ENCODE data around the gene ZNF597.

The ZNF597 gene, protein sequence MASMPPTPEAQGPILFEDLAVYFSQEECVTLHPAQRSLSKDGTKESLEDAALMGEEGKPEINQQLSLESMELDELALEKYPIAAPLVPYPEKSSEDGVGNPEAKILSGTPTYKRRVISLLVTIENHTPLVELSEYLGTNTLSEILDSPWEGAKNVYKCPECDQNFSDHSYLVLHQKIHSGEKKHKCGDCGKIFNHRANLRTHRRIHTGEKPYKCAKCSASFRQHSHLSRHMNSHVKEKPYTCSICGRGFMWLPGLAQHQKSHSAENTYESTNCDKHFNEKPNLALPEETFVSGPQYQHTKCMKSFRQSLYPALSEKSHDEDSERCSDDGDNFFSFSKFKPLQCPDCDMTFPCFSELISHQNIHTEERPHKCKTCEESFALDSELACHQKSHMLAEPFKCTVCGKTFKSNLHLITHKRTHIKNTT

GRCh38 chr16:3443108-3444031 is at the start of gene ZNF597, which contains the start of gene NAA60:
ZNF597 (minus strand) TSS chr16:3443504; CDS start chr16:3443153, 351 bp downstream.
NAA60 (plus strand) TSS chr16:3443680; CDS start chr16:3476228, 32,548 bp downstream.
- peaks cover 18% of the 10 kb centered on the region for H3K36me3 ChIP-seq (ENCODE audit: control insufficient read depth, insufficient read depth, low read length)
- H3K9me3 ChIP-seq (ENCODE audit: control insufficient read depth, insufficient read depth, low read depth, low read length), result 0 out of 2 replicates have a peak, but pooled peaks cover 4% of the 10 kb centered on the region
- H3K27ac ChIP-seq (ENCODE audit: low read depth, low read length), result peak within 1 kb of the TSS; percentile 32; the same call in 1 of the 2 replicates
- no peaks in the 10 kb centered on the region for H3K4me1 ChIP-seq (ENCODE audit: control insufficient read depth, insufficient read depth, low read length)
- peak within 1 kb of the TSS; percentile 80 for H3K4me3 ChIP-seq (ENCODE audit: low read depth, low read length)
- H3K9ac ChIP-seq (ENCODE audit: low read length), result peak within 1 kb of the TSS; percentile 83
- no peaks in the 10 kb centered on the region for H3K27me3 ChIP-seq (ENCODE audit: control insufficient read depth, insufficient read depth, low read length)

- Histone ChIP-seq H3K4me3 (ENCODE audit: low read depth, low read length) (no peak overlapping the region), H3K27ac (ENCODE audit: low read depth, low read length) (no peak overlapping the region), H3K27me3 (ENCODE audit: control insufficient read depth, insufficient read depth, low read length) (no peaks in the 10 kb centered on the region), H3K9me3 (ENCODE audit: control insufficient read depth, insufficient read depth, low read depth, low read length) (no peaks in the 10 kb centered on the region), H3K36me3 (ENCODE audit: control insufficient read depth, insufficient read depth, low read length) (peaks cover 3% of the 10 kb centered on the region; the same call in 1 of the 2 replicates), H3K4me1 (ENCODE audit: control insufficient read depth, insufficient read depth, low read length) (no peaks in the 10 kb centered on the region; the same call in 1 of the 2 replicates), H3K9ac (ENCODE audit: low read length) (no peak overlapping the region)
Observed at GRCh38 chr16:3492356-3492755, 49.1 kb upstream of the ZNF597 start.

GRCh38 chr16:3490911-3491629 is 47.8 kb upstream of the ZNF597 start:
- Histone ChIP-seq H3K27ac (ENCODE audit: low read depth, low read length) (no peak overlapping the region), H3K9me3 (ENCODE audit: control insufficient read depth, insufficient read depth, low read depth, low read length) (no peaks in the 10 kb centered on the region), H3K4me1 (ENCODE audit: control insufficient read depth, insufficient read depth, low read length) (no peaks in the 10 kb centered on the region; the same call in 1 of the 2 replicates), H3K27me3 (ENCODE audit: control insufficient read depth, insufficient read depth, low read length) (no peaks in the 10 kb centered on the region), H3K4me3 (ENCODE audit: low read depth, low read length) (no peak overlapping the region), H3K9ac (ENCODE audit: low read length) (no peak overlapping the region), H3K36me3 (ENCODE audit: control insufficient read depth, insufficient read depth, low read length) (peaks cover 10% of the 10 kb centered on the region)

DNA sequence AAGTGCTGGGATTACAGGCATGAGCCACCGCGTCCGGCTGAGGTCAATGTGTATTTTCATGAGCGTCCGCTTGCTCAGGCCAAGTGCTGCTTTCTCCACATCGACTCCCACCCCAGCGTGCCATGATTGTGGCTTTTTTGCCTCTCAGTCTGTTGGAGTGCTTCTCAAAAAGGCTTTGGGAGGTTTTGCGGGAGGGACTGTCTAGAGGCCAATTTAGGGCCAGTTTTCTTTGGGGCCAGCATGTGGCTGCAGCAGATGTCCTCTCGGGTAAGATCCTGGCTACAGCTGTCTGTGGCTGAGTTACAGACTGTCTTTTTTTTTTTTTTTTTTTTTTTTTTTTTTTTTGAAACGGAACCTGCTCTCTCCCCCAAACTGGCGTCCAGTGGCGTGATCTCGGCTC is 45.5 kb upstream of the ZNF597 start:
- no peak overlapping the region for H3K4me3 ChIP-seq (ENCODE audit: low read depth, low read length)
- no peak overlapping the region for H3K9ac ChIP-seq (ENCODE audit: low read length)
- H3K36me3 ChIP-seq (ENCODE audit: control insufficient read depth, insufficient read depth, low read length), result peaks cover 33% of the 10 kb centered on the region
- H3K27ac ChIP-seq (ENCODE audit: low read depth, low read length), result no peak overlapping the region
- no peaks in the 10 kb centered on the region for H3K9me3 ChIP-seq (ENCODE audit: control insufficient read depth, insufficient read depth, low read depth, low read length)
- H3K4me1 ChIP-seq (ENCODE audit: control insufficient read depth, insufficient read depth, low read length), result no peaks in the 10 kb centered on the region; the same call in 1 of the 2 replicates
- no peaks in the 10 kb centered on the region for H3K27me3 ChIP-seq (ENCODE audit: control insufficient read depth, insufficient read depth, low read length)

- H3K27ac ChIP-seq (ENCODE audit: low read depth, low read length), result no peak overlapping the region
- H3K4me1 ChIP-seq (ENCODE audit: control insufficient read depth, insufficient read depth, low read length), result no peaks in the 10 kb centered on the region; the same call in 1 of the 2 replicates
- no peak overlapping the region for H3K4me3 ChIP-seq (ENCODE audit: low read depth, low read length)
- H3K36me3 ChIP-seq (ENCODE audit: control insufficient read depth, insufficient read depth, low read length), result peaks cover 43% of the 10 kb centered on the region
- no peaks in the 10 kb centered on the region for H3K9me3 ChIP-seq (ENCODE audit: control insufficient read depth, insufficient read depth, low read depth, low read length)
- H3K27me3 ChIP-seq (ENCODE audit: control insufficient read depth, insufficient read depth, low read length), result no peaks in the 10 kb centered on the region
- H3K9ac ChIP-seq (ENCODE audit: low read length), result no peak overlapping the region
Observed at GRCh38 chr16:3487521-3488410, 44.5 kb upstream of the ZNF597 start.

GRCh38 chr16:3486506-3487215 is 43.4 kb upstream of the ZNF597 start:
- H3K36me3 ChIP-seq (ENCODE audit: control insufficient read depth, insufficient read depth, low read length), result peaks cover 53% of the 10 kb centered on the region
- H3K27ac ChIP-seq (ENCODE audit: low read depth, low read length), result no peak overlapping the region
- H3K4me1 ChIP-seq (ENCODE audit: control insufficient read depth, insufficient read depth, low read length), result peaks cover 1% of the 10 kb centered on the region; the same call in 1 of the 2 replicates
- H3K4me3 ChIP-seq (ENCODE audit: low read depth, low read length), result no peak overlapping the region
- H3K9ac ChIP-seq (ENCODE audit: low read length), result no peak overlapping the region
- H3K27me3 ChIP-seq (ENCODE audit: control insufficient read depth, insufficient read depth, low read length), result no peaks in the 10 kb centered on the region
- H3K9me3 ChIP-seq (ENCODE audit: control insufficient read depth, insufficient read depth, low read depth, low read length), result no peaks in the 10 kb centered on the region

DNA sequence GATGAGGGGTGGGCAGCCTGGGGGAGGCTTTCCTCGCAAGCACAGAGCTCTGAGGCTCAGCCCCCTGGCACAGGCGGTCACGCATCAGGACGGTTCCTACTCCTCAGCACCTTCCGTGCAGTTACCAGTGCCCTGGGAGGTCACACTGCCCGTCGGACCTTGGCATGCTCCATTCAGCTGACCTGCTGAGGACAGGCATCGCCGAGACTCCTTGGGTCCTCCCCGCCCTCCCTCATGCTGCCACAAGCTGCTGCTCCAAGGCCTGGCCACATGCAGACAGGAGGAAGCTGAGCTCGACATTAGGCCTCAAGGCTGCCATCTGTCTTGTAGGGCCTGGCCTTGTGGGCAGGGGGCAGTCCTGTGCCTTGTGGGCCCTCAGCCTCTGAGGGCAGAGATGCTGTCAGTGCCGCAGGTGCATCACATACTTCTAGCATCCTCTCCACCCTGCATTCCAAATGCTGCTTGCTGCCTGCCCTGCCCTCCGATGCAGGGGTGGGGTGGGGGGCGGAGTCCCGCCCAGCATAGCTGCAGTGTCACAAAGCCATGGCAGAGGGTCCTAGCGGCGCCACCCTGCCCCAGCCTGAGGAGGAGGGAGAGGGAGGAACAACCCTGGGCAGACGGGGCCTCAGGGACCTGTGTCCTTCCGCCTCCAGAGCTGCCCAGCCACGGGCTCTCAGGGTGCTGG is 42.7 kb upstream of the ZNF597 start:
- peaks cover 8% of the 10 kb centered on the region for H3K4me1 ChIP-seq (ENCODE audit: control insufficient read depth, insufficient read depth, low read length)

GRCh38 chr16:3485097-3485745 is 41.9 kb upstream of the ZNF597 start:
- Histone ChIP-seq H3K36me3 (ENCODE audit: control insufficient read depth, insufficient read depth, low read length) (peaks cover 57% of the 10 kb centered on the region), H3K4me3 (ENCODE audit: low read depth, low read length) (no peak overlapping the region), H3K9me3 (ENCODE audit: control insufficient read depth, insufficient read depth, low read depth, low read length) (no peaks in the 10 kb centered on the region), H3K27me3 (ENCODE audit: control insufficient read depth, insufficient read depth, low read length) (no peaks in the 10 kb centered on the region), H3K4me1 (ENCODE audit: control insufficient read depth, insufficient read depth, low read length) (peaks cover 14% of the 10 kb centered on the region), H3K27ac (ENCODE audit: low read depth, low read length) (no peak overlapping the region), H3K9ac (ENCODE audit: low read length) (no peak overlapping the region)

More for the DNA sequence above, 42.7 kb upstream of the ZNF597 start:
- H3K9me3 ChIP-seq (ENCODE audit: control insufficient read depth, insufficient read depth, low read depth, low read length), result no peaks in the 10 kb centered on the region
- H3K27ac ChIP-seq (ENCODE audit: low read depth, low read length), result no peak overlapping the region
- H3K4me3 ChIP-seq (ENCODE audit: low read depth, low read length), result no peak overlapping the region
- H3K36me3 ChIP-seq (ENCODE audit: control insufficient read depth, insufficient read depth, low read length), result peaks cover 55% of the 10 kb centered on the region
- no peaks in the 10 kb centered on the region for H3K27me3 ChIP-seq (ENCODE audit: control insufficient read depth, insufficient read depth, low read length)
- no peak overlapping the region for H3K9ac ChIP-seq (ENCODE audit: low read length)

All from HUES6 (cell line).